Measurements from ENCODE around the gene SCTR. TPM values are rescaled to one million over a fixed set of nuclear protein-coding genes. Genes with fewer than 3 reads are reported as not detected.

SCTR gene
- total and polyA plus RNA-seq, 2 of the 13 experiments (the other 11 are each of a cell fraction or from before 2014, with no cell fraction given): not detected

DNA sequence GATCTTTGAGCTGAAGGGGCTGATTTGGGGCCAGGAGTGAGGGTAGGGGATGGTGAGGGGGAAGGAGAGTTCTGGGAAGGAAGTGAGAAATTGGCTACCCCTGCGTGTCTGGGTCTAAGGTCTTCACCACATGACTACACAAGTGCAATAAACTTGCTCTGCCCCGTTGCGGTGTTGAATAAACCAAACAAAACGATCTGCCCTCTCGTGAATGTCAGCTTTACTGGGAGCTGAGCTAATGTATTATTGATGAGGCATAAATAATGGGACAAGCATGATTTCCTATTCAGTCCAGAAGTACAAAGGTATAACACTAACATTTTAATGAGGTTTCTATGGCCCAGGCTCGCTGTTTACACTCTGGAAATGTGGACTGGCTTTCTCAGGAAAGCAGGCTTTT is 11.9 kb upstream of the SCTR start:
- intact Hi-C loops (cut with micrococcal nuclease; ENCODE audit: unreplicated experiment) (no loop called here), in situ Hi-C loops (cut with HindIII; ENCODE audit: extremely low pct_ligation_motif_present, low pct_unique_long_range_greater_than_20kb) (no loop called here)
- Histone ChIP-seq H3K4me2 (ENCODE audit: low read depth, low read length) (no peak overlapping the region), H2AFZ (ENCODE audit: low read length) (no peak overlapping the region), H4K20me1 (ENCODE audit: insufficient read depth, low read length) (no peaks in the 10 kb centered on the region), H3K36me3 (replicated peaks in 1 of 2; ENCODE audit: control insufficient read depth in 1 of 2, insufficient read depth in 2 of 2, low read length in 2 of 2) (no peaks in the 10 kb centered on the region), H3K4me1 (ENCODE audit: insufficient read depth, low read length) (no peaks in the 10 kb centered on the region), H3K79me2 (ENCODE audit: insufficient read depth, low read length) (no peaks in the 10 kb centered on the region), H3K9ac (ENCODE audit: insufficient read depth, low read depth, low read length) (no peak overlapping the region), H3K4me3 (replicated peaks in 1 of 3; ENCODE audit: insufficient read depth in 1 of 3, low read depth in 2 of 3, low read length in 3 of 3) (no peak overlapping the region), H3K27ac (ENCODE audit: extremely low read length, insufficient read depth, low read length) (no peak overlapping the region), H3K27me3 (ENCODE audit: control insufficient read depth in 1 of 2, insufficient read depth in 2 of 2, low read length in 2 of 2) (no peaks in the 10 kb centered on the region; a peak in 1 of 5 replicates), H3K9me3 (ENCODE audit: low read length) (peaks cover 12% of the 10 kb centered on the region)
- ATAC-seq (no peak), FAIRE-seq (no peak), DNase-seq (ENCODE audit: low spot score) (no peak)
- ChIA-PET CTCF (ENCODE audit: low intra/inter-chr PET ratio, low total read pairs) (no interaction called here), POLR2A (no interaction called here)
- WGBS (ENCODE audit: low lambda C conversion rate): 7% methylated on average over 6 of the region's 6 CpGs
- no TSS peak for BruUV-seq (replicated peaks)
- no peak for TF ChIP-seq POGZ (CRISPR knock-in tag; IDR thresholded peaks at IDR 0.05)
- TF ChIP-seq ESRRA (CRISPR knock-in tag; IDR thresholded peaks at IDR 0.05; ENCODE audit: low read depth): no peak
- no peak for TF ChIP-seq POLR2AphosphoS5 (IDR thresholded peaks at IDR 0.05; ENCODE audit: low read depth, low read length)
- no peak for TF ChIP-seq ZNF567 (CRISPR knock-in tag; IDR thresholded peaks at IDR 0.05; ENCODE audit: borderline replicate concordance)
- TF ChIP-seq, protein P1, sequence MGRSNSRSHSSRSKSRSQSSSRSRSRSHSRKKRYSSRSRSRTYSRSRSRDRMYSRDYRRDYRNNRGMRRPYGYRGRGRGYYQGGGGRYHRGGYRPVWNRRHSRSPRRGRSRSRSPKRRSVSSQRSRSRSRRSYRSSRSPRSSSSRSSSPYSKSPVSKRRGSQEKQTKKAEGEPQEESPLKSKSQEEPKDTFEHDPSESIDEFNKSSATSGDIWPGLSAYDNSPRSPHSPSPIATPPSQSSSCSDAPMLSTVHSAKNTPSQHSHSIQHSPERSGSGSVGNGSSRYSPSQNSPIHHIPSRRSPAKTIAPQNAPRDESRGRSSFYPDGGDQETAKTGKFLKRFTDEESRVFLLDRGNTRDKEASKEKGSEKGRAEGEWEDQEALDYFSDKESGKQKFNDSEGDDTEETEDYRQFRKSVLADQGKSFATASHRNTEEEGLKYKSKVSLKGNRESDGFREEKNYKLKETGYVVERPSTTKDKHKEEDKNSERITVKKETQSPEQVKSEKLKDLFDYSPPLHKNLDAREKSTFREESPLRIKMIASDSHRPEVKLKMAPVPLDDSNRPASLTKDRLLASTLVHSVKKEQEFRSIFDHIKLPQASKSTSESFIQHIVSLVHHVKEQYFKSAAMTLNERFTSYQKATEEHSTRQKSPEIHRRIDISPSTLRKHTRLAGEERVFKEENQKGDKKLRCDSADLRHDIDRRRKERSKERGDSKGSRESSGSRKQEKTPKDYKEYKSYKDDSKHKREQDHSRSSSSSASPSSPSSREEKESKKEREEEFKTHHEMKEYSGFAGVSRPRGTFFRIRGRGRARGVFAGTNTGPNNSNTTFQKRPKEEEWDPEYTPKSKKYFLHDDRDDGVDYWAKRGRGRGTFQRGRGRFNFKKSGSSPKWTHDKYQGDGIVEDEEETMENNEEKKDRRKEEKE (IDR thresholded peaks at IDR 0.05): no peak
- no peak for TF ChIP-seq ZNF564 (CRISPR knock-in tag; IDR thresholded peaks at IDR 0.05)
- TF ChIP-seq ZFP1 (CRISPR knock-in tag; IDR thresholded peaks at IDR 0.05): no peak
- no peak for TF ChIP-seq ZNF121 (CRISPR knock-in tag; IDR thresholded peaks at IDR 0.05)
- no peak for TF ChIP-seq MEIS2 (CRISPR knock-in tag; IDR thresholded peaks at IDR 0.05)
- TF ChIP-seq ZNF672 (CRISPR knock-in tag; IDR thresholded peaks at IDR 0.05): no peak
- TF ChIP-seq ZNF569 (CRISPR knock-in tag; IDR thresholded peaks at IDR 0.05; ENCODE audit: borderline replicate concordance): no peak
- TF ChIP-seq, protein P2, sequence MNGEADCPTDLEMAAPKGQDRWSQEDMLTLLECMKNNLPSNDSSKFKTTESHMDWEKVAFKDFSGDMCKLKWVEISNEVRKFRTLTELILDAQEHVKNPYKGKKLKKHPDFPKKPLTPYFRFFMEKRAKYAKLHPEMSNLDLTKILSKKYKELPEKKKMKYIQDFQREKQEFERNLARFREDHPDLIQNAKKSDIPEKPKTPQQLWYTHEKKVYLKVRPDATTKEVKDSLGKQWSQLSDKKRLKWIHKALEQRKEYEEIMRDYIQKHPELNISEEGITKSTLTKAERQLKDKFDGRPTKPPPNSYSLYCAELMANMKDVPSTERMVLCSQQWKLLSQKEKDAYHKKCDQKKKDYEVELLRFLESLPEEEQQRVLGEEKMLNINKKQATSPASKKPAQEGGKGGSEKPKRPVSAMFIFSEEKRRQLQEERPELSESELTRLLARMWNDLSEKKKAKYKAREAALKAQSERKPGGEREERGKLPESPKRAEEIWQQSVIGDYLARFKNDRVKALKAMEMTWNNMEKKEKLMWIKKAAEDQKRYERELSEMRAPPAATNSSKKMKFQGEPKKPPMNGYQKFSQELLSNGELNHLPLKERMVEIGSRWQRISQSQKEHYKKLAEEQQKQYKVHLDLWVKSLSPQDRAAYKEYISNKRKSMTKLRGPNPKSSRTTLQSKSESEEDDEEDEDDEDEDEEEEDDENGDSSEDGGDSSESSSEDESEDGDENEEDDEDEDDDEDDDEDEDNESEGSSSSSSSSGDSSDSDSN (CRISPR knock-in tag; IDR thresholded peaks at IDR 0.05): no peak
- TF ChIP-seq, protein P3, sequence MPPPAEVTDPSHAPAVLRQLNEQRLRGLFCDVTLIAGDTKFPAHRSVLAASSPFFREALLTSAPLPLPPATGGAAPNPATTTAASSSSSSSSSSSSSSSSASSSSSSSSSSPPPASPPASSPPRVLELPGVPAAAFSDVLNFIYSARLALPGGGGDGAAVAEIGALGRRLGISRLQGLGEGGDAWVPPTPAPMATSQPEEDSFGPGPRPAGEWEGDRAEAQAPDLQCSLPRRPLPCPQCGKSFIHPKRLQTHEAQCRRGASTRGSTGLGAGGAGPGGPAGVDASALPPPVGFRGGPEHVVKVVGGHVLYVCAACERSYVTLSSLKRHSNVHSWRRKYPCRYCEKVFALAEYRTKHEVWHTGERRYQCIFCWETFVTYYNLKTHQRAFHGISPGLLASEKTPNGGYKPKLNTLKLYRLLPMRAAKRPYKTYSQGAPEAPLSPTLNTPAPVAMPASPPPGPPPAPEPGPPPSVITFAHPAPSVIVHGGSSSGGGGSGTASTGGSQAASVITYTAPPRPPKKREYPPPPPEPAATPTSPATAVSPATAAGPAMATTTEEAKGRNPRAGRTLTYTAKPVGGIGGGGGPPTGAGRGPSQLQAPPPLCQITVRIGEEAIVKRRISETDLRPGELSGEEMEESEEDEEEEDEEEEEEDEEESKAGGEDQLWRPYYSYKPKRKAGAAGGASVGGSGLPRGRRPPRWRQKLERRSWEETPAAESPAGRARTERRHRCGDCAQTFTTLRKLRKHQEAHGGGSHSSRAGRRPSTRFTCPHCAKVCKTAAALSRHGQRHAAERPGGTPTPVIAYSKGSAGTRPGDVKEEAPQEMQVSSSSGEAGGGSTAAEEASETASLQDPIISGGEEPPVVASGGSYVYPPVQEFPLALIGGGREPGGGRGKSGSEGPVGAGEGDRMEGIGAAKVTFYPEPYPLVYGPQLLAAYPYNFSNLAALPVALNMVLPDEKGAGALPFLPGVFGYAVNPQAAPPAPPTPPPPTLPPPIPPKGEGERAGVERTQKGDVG (CRISPR knock-in tag; IDR thresholded peaks at IDR 0.05; ENCODE audit: borderline replicate concordance): no peak
- TF ChIP-seq KLF6 (CRISPR knock-in tag; IDR thresholded peaks at IDR 0.05): no peak
- TF ChIP-seq FOXJ3 (CRISPR knock-in tag; IDR thresholded peaks at IDR 0.05; ENCODE audit: borderline replicate concordance): no peak
- TF ChIP-seq, protein P4, sequence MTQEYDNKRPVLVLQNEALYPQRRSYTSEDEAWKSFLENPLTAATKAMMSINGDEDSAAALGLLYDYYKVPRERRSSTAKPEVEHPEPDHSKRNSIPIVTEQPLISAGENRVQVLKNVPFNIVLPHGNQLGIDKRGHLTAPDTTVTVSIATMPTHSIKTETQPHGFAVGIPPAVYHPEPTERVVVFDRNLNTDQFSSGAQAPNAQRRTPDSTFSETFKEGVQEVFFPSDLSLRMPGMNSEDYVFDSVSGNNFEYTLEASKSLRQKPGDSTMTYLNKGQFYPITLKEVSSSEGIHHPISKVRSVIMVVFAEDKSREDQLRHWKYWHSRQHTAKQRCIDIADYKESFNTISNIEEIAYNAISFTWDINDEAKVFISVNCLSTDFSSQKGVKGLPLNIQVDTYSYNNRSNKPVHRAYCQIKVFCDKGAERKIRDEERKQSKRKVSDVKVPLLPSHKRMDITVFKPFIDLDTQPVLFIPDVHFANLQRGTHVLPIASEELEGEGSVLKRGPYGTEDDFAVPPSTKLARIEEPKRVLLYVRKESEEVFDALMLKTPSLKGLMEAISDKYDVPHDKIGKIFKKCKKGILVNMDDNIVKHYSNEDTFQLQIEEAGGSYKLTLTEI (CRISPR knock-in tag; conservative IDR thresholded peaks at IDR 0.05): no peak
